HG03280 (cell line): ENCODE measurements around the gene TBC1D22A.

Experiments used
- ATAC-seq: cut with Tn5 transposase; IDR thresholded peaks from one replicate; pipeline ENCODE4 v1.9.1; 2021; ENCODE audit warnings: mild to moderate bottlenecking, moderate library complexity; ENCODE audit not compliant: unreplicated experiment

TBC1D22A gene

DNA sequence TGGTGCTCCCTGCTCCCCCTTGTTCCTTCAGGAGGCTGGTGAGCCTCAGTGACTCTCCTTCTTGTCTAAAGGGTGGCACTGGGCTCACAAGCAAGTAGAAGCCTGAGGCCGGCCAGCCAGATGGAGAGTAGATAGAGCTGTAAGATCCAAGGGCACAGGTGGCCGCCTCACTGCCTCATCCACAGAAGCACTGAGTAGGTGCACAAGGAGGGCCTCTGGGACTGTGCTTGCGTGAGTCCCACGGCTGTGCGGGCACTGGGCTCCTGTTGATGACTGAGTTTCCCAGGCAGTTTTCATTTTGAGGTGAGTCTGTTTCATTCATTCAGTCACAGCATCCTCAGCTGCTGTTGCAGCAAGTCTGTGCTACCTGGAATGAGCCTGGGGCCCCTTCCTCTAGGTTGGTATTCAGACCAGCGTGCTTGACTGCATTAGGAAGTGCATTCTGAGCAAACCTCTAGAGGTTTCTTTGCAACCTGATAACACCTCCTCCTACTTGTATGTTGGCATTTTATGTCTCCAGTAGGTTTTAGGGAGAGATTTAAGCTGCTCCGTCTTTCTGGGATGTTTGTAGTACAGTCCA is 184.0 kb downstream of the TBC1D22A start:
- no peak for ATAC-seq

- ATAC-seq = no peak
Measured at GRCh38 chr22:46947516-46948257, 185.2 kb downstream of the TBC1D22A start.

GRCh38 chr22:46948411-46949144 is 186.1 kb downstream of the TBC1D22A start:
- ATAC-seq = no peak

DNA sequence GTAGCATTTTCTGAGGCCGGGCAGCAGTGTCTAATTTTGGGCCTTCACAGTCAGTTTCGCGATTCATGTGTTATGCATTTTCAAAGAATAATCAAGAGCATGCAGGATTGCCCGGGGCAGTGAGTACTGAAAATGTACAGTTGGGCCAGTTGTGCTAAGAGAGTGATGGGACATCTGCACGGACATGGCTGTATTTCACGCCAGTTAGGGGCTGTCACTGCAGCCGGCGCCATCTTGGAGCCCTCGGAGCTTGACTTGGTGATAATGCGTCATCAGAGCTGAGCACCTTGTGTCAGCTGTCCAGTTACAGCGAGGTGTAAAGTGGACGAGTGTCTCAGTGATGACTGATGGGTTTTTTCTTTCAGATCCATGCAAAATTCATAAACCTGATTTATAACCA is 188.9 kb downstream of the TBC1D22A start:
- ATAC-seq = no peak

DNA sequence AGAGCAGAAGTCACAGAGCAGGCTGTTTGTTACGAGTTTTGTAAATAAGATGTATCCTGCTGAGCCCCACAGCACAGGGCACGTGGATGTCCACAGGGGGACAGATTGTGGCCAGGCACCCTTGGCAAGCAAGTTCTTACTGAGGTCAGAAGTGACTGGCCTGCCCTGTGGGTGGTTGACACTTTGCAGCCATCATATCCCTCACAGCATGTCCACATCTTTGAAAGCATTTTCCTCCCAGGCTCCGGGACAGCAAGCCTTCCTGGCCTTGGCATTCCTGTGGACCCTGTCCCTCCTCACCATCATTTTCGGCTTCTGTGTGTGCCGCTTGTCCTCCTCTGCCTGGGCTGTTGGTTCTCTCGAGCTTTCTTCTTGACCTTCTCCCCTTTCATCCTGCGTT is 189.5 kb downstream of the TBC1D22A start:
- ATAC-seq = no peak

DNA sequence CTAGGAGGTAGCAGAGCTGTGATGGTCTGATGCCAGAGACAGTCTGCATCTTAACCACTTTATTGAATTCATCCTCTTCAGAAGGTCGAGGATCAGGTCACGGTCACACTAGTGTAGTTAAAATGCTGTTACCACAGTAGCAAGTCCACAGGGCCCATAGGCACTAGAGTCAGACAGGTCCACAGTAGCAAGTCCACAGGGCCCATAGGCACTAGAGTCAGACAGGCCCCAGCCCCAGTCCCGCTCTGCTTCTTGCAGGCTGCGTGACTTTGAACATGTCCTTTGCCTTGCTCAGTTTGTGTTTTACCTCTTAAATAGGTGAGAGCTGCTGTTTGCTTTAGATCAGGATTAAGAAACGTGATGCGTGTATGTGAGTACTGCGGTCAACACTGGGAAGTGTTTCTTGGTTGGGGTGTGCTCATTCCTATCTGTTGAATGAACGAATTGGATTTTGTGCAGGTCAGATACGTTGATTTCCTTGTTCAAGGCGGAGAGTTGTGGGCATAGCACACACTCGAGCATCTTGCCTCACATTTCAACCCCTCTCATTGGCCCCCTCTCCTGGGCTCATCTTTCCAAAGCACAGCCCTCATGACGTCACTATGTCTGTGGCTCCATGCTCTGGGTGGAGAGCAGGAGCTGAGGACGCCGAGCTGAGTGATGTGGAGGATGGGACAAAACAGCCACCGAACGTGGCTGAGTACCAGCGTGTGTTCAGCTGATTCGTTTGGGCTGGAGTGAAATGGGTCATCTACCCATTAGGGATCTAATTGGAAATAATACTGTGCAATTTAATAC is 191.7 kb downstream of the TBC1D22A start:
- ATAC-seq = no peak

DNA sequence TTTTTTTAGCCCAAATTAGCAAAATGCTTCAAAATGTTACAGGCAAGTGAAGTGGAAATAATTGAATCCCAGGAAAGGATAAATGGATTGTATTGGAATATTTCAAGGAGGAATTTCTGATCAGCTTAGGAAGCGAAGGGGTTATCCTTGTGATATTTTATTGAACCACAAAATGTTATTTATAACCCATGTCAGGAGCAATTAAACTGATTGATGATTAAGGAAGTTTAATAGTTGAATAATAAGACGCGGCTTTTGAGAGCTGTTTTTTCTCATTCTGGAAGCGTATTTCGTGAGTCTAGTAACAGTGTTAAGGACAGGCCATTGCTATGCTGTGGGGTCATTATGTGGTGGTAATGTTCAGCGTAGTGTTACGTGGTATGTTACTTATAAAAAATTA is 192.3 kb downstream of the TBC1D22A start:
- no peak for ATAC-seq

DNA sequence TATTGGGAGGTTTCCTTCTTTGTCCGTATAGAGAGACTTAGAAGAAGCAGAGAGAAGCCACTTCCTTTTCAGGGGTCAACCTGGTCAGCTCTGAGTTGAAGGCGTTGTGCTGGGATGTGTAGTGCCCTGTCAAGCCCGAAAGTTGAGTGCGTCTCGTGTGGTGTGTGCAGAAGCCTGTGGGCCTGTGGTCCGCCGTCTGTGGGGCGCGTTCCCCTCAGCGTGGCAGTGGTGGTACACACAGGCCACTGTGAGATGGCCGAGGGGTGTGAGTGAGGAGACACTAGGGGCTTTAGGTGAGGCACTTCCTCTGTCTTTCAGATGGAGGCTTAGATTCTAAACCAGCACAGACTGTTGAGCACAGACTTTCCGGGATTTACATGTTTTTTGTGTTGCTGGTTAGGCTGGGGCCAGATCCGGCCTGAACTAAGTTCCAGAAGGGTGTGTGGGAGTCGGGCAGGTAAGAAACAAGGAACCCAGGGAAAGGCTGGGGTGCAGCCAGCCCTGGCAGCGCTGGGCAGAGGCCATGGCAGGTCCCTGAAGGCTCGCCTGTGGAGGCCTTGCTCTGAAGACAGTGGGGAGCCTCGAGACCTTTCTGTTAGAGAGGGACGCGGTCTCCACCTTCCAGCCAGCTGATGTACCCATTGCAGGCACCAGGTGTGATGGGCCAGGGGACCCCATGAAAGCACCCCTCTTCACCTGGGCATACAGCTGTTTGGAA is 194.2 kb downstream of the TBC1D22A start:
- no peak for ATAC-seq

DNA sequence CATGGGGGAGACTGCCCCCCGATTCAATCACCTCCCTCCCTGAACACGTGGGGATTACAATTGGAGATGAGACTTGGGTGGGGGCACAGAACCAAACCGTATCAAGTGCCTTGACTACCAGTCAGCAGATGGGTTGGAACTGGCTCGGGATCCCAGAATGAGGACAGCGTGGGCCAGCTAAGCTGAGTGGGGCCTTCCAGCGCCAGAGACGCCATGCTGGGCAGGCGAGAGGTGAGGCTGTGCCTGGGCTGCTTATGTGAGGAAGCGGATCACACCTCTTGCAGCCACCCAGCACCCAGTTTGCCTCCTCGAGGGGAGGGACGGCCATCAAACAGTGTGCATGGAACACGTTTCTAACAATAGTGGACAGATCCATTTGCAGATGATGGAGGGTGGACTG is 195.1 kb downstream of the TBC1D22A start:
- ATAC-seq = no peak

GRCh38 chr22:46958191-46958590 is 195.7 kb downstream of the TBC1D22A start:
- no peak for ATAC-seq

- no peak for ATAC-seq
Measured at GRCh38 chr22:46958658-46959057, 196.2 kb downstream of the TBC1D22A start.

DNA sequence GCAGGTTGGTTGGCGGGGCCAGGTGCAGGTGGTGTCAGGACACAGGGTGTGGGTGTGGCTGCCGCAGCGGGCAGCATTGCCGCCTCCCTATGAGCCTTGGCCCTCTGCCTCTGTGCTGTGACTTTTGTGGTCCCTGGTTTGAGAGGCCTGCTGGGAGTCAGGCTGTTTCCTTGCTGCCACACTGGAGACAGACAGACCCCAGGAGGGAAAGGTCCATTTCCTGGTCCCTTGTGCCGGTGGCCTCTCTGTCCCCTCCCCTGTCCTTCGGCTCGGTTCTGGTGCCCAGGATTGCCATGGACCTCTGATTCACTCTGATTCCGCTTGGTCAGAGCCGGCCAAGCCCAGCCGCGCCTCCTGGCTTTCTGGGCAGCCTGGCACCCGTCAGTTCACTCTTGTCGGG is 196.9 kb downstream of the TBC1D22A start:
- ATAC-seq = no peak

DNA sequence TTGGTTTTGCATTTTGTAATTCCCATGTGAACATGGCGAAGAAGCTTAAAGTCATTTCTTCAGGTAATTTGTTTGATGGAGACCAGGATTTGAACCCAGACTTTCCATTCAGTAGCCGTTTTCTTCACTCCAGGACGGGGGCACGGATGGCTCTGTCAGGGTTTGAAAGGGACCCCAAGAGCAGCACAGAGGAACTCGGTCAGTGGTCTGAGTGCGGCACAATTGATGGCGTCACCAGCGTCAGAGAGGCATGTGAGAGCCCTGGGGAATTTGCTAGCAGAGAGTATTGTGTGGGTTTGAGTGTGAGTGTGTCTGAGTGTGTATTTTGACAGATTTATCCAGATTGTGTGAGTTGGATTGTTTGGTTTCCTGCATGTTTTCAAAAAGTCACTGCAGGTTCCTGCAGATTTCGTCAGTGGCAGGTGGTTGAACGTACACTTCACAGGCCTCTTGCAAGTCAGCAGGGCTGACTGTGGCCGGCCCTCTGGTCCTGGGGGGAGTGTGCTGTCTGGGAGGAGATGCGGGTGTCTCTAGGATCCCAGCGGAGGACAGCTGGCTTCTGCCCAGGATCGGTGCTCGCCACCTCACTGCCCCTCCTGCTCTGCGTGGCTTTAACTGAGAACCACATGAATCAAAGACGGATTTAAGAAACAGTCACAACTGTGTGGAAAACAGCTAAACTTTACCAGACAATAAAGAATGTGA is 199.3 kb downstream of the TBC1D22A start:
- no peak for ATAC-seq

- ATAC-seq = no peak
Measured at GRCh38 chr22:46962406-46962805, 200.0 kb downstream of the TBC1D22A start.

GRCh38 chr22:46963672-46964545 is 201.5 kb downstream of the TBC1D22A start:
- no peak for ATAC-seq

- ATAC-seq = no peak
Measured at GRCh38 chr22:46964773-46965550, 202.5 kb downstream of the TBC1D22A start.

GRCh38 chr22:46965555-46966494 is 203.4 kb downstream of the TBC1D22A start:
- no peak for ATAC-seq
